ENCODE results near the gene DUSP28. TPM values are rescaled to one million over a fixed set of nuclear protein-coding genes. Genes with fewer than 3 reads are reported as not detected.

Gene DUSP28
- total and polyA plus RNA-seq, 2 of the 8 experiments (the other 6 are each of a cell fraction or from before 2014, with no cell fraction given), result 2.1 to 2.3 TPM

DNA sequence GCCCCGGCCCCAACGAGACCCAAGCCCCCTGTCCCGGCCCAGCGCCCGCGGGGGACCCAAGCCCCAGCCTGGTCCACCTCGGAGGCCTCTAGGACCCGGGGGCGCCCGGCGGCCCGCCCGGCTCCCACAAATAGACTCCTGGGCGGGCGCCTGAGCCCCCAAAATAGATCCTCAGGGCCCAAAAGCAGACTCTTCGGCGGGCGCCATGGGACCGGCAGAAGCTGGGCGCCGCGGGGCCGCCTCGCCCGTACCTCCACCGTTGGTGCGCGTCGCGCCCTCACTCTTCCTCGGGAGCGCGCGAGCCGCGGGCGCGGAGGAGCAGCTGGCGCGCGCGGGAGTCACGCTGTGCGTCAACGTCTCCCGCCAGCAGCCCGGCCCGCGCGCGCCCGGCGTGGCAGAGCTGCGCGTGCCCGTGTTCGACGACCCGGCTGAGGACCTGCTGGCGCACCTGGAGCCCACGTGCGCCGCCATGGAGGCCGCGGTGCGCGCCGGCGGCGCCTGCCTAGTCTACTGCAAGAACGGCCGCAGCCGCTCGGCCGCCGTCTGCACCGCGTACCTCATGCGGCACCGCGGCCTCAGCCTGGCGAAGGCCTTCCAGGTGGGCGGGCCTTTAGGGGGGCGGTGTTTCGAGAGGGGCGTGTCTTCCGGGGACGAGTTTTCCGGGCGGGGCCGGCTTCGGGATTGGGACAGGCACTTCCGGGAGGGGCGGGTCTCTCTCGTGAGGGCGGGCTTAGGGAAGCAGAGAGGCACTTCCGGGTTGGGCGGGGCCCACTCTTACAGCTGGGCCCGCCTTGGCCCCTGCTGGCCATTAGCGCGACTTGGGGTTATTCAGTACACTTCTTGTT is 545 bp downstream of the DUSP28 start (continued):
- TF ChIP-seq, protein P1, sequence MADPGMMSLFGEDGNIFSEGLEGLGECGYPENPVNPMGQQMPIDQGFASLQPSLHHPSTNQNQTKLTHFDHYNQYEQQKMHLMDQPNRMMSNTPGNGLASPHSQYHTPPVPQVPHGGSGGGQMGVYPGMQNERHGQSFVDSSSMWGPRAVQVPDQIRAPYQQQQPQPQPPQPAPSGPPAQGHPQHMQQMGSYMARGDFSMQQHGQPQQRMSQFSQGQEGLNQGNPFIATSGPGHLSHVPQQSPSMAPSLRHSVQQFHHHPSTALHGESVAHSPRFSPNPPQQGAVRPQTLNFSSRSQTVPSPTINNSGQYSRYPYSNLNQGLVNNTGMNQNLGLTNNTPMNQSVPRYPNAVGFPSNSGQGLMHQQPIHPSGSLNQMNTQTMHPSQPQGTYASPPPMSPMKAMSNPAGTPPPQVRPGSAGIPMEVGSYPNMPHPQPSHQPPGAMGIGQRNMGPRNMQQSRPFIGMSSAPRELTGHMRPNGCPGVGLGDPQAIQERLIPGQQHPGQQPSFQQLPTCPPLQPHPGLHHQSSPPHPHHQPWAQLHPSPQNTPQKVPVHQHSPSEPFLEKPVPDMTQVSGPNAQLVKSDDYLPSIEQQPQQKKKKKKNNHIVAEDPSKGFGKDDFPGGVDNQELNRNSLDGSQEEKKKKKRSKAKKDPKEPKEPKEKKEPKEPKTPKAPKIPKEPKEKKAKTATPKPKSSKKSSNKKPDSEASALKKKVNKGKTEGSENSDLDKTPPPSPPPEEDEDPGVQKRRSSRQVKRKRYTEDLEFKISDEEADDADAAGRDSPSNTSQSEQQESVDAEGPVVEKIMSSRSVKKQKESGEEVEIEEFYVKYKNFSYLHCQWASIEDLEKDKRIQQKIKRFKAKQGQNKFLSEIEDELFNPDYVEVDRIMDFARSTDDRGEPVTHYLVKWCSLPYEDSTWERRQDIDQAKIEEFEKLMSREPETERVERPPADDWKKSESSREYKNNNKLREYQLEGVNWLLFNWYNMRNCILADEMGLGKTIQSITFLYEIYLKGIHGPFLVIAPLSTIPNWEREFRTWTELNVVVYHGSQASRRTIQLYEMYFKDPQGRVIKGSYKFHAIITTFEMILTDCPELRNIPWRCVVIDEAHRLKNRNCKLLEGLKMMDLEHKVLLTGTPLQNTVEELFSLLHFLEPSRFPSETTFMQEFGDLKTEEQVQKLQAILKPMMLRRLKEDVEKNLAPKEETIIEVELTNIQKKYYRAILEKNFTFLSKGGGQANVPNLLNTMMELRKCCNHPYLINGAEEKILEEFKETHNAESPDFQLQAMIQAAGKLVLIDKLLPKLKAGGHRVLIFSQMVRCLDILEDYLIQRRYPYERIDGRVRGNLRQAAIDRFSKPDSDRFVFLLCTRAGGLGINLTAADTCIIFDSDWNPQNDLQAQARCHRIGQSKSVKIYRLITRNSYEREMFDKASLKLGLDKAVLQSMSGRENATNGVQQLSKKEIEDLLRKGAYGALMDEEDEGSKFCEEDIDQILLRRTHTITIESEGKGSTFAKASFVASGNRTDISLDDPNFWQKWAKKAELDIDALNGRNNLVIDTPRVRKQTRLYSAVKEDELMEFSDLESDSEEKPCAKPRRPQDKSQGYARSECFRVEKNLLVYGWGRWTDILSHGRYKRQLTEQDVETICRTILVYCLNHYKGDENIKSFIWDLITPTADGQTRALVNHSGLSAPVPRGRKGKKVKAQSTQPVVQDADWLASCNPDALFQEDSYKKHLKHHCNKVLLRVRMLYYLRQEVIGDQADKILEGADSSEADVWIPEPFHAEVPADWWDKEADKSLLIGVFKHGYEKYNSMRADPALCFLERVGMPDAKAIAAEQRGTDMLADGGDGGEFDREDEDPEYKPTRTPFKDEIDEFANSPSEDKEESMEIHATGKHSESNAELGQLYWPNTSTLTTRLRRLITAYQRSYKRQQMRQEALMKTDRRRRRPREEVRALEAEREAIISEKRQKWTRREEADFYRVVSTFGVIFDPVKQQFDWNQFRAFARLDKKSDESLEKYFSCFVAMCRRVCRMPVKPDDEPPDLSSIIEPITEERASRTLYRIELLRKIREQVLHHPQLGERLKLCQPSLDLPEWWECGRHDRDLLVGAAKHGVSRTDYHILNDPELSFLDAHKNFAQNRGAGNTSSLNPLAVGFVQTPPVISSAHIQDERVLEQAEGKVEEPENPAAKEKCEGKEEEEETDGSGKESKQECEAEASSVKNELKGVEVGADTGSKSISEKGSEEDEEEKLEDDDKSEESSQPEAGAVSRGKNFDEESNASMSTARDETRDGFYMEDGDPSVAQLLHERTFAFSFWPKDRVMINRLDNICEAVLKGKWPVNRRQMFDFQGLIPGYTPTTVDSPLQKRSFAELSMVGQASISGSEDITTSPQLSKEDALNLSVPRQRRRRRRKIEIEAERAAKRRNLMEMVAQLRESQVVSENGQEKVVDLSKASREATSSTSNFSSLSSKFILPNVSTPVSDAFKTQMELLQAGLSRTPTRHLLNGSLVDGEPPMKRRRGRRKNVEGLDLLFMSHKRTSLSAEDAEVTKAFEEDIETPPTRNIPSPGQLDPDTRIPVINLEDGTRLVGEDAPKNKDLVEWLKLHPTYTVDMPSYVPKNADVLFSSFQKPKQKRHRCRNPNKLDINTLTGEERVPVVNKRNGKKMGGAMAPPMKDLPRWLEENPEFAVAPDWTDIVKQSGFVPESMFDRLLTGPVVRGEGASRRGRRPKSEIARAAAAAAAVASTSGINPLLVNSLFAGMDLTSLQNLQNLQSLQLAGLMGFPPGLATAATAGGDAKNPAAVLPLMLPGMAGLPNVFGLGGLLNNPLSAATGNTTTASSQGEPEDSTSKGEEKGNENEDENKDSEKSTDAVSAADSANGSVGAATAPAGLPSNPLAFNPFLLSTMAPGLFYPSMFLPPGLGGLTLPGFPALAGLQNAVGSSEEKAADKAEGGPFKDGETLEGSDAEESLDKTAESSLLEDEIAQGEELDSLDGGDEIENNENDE (IDR thresholded peaks at IDR 0.05; ENCODE audit: insufficient replicate concordance, low read length), result no peak
- TF ChIP-seq SP2 (IDR thresholded peaks at IDR 0.05; ENCODE audit: low read length), result no peak
- TF ChIP-seq HDAC6 (IDR thresholded peaks at IDR 0.05; ENCODE audit: low read depth, low read length), result no peak
- no peak; the same call in 1 of the 2 replicates for TF ChIP-seq NRF1 (IDR thresholded peaks at IDR 0.05; ENCODE audit: low read depth, low read length)
- TF ChIP-seq, protein P2, sequence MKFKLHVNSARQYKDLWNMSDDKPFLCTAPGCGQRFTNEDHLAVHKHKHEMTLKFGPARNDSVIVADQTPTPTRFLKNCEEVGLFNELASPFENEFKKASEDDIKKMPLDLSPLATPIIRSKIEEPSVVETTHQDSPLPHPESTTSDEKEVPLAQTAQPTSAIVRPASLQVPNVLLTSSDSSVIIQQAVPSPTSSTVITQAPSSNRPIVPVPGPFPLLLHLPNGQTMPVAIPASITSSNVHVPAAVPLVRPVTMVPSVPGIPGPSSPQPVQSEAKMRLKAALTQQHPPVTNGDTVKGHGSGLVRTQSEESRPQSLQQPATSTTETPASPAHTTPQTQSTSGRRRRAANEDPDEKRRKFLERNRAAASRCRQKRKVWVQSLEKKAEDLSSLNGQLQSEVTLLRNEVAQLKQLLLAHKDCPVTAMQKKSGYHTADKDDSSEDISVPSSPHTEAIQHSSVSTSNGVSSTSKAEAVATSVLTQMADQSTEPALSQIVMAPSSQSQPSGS (IDR thresholded peaks at IDR 0.05; ENCODE audit: low read length), result no peak
- no peak for TF ChIP-seq CBX8 (IDR thresholded peaks at IDR 0.05; ENCODE audit: borderline replicate concordance, low read depth, low read length)
- peak; percentile 57 to 81; a peak in 1 of 4 replicates for TF ChIP-seq SIN3A (conservative IDR thresholded peaks at IDR 0.05 in 1 of 2, IDR thresholded peaks at IDR 0.05 in 1 of 2; ENCODE audit: low read depth in 1 of 2, low read length in 2 of 2)
- no peak for TF ChIP-seq TEAD4 (IDR thresholded peaks at IDR 0.05; ENCODE audit: low read depth, low read length)

Measured in H1 (cell line).